K562 (cell line): Measurements from ENCODE around the gene PLCD4. TPM values are rescaled to one million over a fixed set of nuclear protein-coding genes. Genes with fewer than 3 reads are reported as not detected.

Experiments used
- ATAC-seq: fragments of 200-7000 bp; cut with Tn5 transposase; 3 replicates; pipeline ENCODE4 v1.9.1; 2020; ENCODE audit warnings: moderate library complexity
- BruUV-seq: library from RNA; stranded (reverse); fragments of 400-500 nt; replicated peaks from 2 replicates; lab custom pipeline; 2021; lab: Mats Ljungman, UMichigan
- CTCF ChIA-PET: fragments of 300-600 bp; formaldehyde crosslinking; extraction: SDS; loops from one replicate; lab custom pipeline; 2021; ENCODE audit warnings: low intra/inter-chr PET ratio; lab: Yijun Ruan, JAX
- POLR2A ChIA-PET: fragments of 300-600, 350-650 bp; sonication (Branson Sonifier 250); formaldehyde crosslinking; extraction: SDS; loops from one replicate; lab custom pipeline; 2021; ENCODE audit warnings: antibody characterized with exemption, inconsistent platforms; lab: Yijun Ruan, JAX
- DNase-seq, 4 experiments: peaks; one replicate each; pipeline versions ENCODE4 v3.0.0 to v3.0.0-alpha.2; 2011 to 2018; ENCODE audit warnings: low spot score in 3 of 4, mixed read lengths in 3 of 4; ENCODE audit errors: extremely low read depth in 1 of 4
- FAIRE-seq: peaks from 2 replicates; lab custom pipeline; 2011; peaks lifted over from hg19 to GRCh38; lab: Jason Lieb, UNC
- H2AFZ ChIP-seq: 2 replicates; pipeline ENCODE4 v1.6.0; 2011; ENCODE audit warnings: low read depth, low read length, control low read depth, inconsistent platforms
- H3K27ac ChIP-seq: fragments of 200-600 bp; 3 replicates; pipeline ENCODE4 v1.8.0; 2011; ENCODE audit warnings: low read depth, mild to moderate bottlenecking, control low read depth, inconsistent platforms, low read length, moderate library complexity, mixed read lengths; ENCODE audit errors: extremely low read depth
- H3K27me3 ChIP-seq, 2 experiments: fragments of 300-600 bp in 1 of 2; 2 replicates in 1 of 2; 3 replicates in 1 of 2; pipeline versions ENCODE4 v1.6.0 to v1.8.0; 2011; ENCODE audit warnings: inconsistent platforms in 2 of 2, low read length in 2 of 2, mild to moderate bottlenecking in 1 of 2, mixed read lengths in 1 of 2, moderate library complexity in 1 of 2; ENCODE audit not compliant: control insufficient read depth in 2 of 2, insufficient read depth in 2 of 2
- H3K36me3 ChIP-seq: fragments of 300-600 bp; 3 replicates; pipeline ENCODE4 v1.8.0; 2011; ENCODE audit warnings: mild to moderate bottlenecking, low read length, inconsistent platforms; ENCODE audit not compliant: control insufficient read depth, insufficient read depth
- H3K4me1 ChIP-seq, 2 experiments: fragments of 200-600 bp in 1 of 2; replicated peaks in 1 of 2; 2 replicates in 1 of 2; 3 replicates in 1 of 2; pipeline versions ENCODE4 v1.5.1 to v1.8.0; 2011; ENCODE audit warnings: inconsistent platforms in 2 of 2, low read length in 2 of 2, mild to moderate bottlenecking in 1 of 2, mixed read lengths in 1 of 2, moderate library complexity in 1 of 2; ENCODE audit not compliant: control insufficient read depth in 2 of 2, insufficient read depth in 2 of 2
- H3K4me2 ChIP-seq: 2 replicates; pipeline ENCODE4 v1.6.1; 2011; ENCODE audit warnings: low read length, control low read depth, inconsistent platforms, mixed read lengths; ENCODE audit not compliant: insufficient read depth
- H3K4me3 ChIP-seq: fragments of 200-600 bp; sonication (generic), shearing (Covaris generic); 2 replicates; pipeline ENCODE4 v1.5.1; 2016; ENCODE audit warnings: control low read depth, inconsistent platforms
- H3K79me2 ChIP-seq: fragments of 200-600 bp; 3 replicates; pipeline ENCODE4 v1.8.0; 2011; ENCODE audit warnings: low read length, inconsistent platforms; ENCODE audit not compliant: control insufficient read depth, insufficient read depth
- H3K9ac ChIP-seq, 2 experiments: 2 replicates each; pipeline versions ENCODE4 v1.6.0 to v1.6.1; 2011; ENCODE audit warnings: low read depth in 2 of 2, low read length in 2 of 2, control low read depth in 1 of 2, inconsistent platforms in 1 of 2, mild to moderate bottlenecking in 1 of 2, mixed read lengths in 1 of 2; ENCODE audit not compliant: insufficient read depth in 1 of 2
- H3K9me1 ChIP-seq: one replicate; pipeline ENCODE4 v1.6.0; 2011; ENCODE audit warnings: inconsistent platforms, mild to moderate bottlenecking, low read length, moderate library complexity; ENCODE audit not compliant: control insufficient read depth, insufficient read depth
- H3K9me3 ChIP-seq: replicated peaks from 2 replicates; pipeline ENCODE4 v1.5.1; 2011; ENCODE audit warnings: low read depth, low read length, inconsistent platforms; ENCODE audit not compliant: control insufficient read depth, insufficient read depth
- H4K20me1 ChIP-seq: replicated peaks from 2 replicates; pipeline ENCODE4 v1.6.1; 2011; ENCODE audit warnings: low read length, inconsistent platforms, mixed read lengths; ENCODE audit not compliant: control insufficient read depth, insufficient read depth
- SPI1 ChIP-seq: IDR thresholded peaks from 2 replicates; pipeline ENCODE4 v1.6.1; 2011; ENCODE audit warnings: low read depth, low read length, control low read depth, borderline replicate concordance
- WGBS: fragments of 100-300 bp; shearing (Covaris generic); methylation state at CpG from one replicate; pipeline ENCODE4 v1.1.6; 2016; ENCODE audit warnings: low coverage, mixed read lengths; ENCODE audit not compliant: insufficient coverage; ENCODE audit errors: missing lambda C conversion rate; 5-methylcytosine and 5-hydroxymethylcytosine counted together
- in situ Hi-C: fragments of 300-500 bp; cut with MboI; formaldehyde crosslinking; loops from 4 replicates; pipeline ENCODE4 v1.15.0; 2018; ENCODE audit warnings: inconsistent platforms, mixed read lengths
- intact Hi-C: fragments of 100-400 bp; cut with micrococcal nuclease; formaldehyde crosslinking; loops from 2 replicates; pipeline ENCODE4 v1.14.2; 2022
- polyA plus RNA-seq, 8 experiments: library from polyadenylated mRNA; depleted of rRNA in 4 of 8; stranded (reverse) in 5 of 8; unstranded in 3 of 8; fragments of >200 nt; fragmentation: Nextera tagmentation in 2 of 8; fragmentation: Illumina TruSeq in 1 of 8; extraction: Ambion mirVana in 2 of 8; extraction: Trizol in 1 of 8; gene quantifications; 2 replicates each; pipeline versions ENCODE4 v1.2.1 to v1.2.3, GENCODE V29; 2011 to 2014; ENCODE audit warnings: inconsistent platforms in 1 of 8, missing spikeins in 1 of 8
- total RNA-seq, 7 experiments: library from RNA; depleted of rRNA in 6 of 7; stranded (reverse); fragments of >200 nt in 6 of 7; fragmentation: Illumina TruSeq in 2 of 7; extraction: Trizol in 2 of 7; gene quantifications; 2 replicates each; pipeline versions ENCODE4 v1.2.1 to v1.2.3, GENCODE V29; 2011 to 2021; ENCODE audit warnings: low replicate concordance in 1 of 7
- TF ChIP-seq, protein P1 (sequence below): fragments of 250-450 bp; sonication (Bioruptor Pico); IDR thresholded peaks from 2 replicates; pipeline ENCODE4 v1.4.0; 2020; ENCODE audit warnings: mild to moderate bottlenecking, moderate library complexity, borderline replicate concordance

The PLCD4 gene
- total and polyA plus RNA-seq, 9 of the 15 experiments (the other 6 are each of a cell fraction or from before 2014, with no cell fraction given): 0.13 to 0.38 TPM; not detected in 7

DNA sequence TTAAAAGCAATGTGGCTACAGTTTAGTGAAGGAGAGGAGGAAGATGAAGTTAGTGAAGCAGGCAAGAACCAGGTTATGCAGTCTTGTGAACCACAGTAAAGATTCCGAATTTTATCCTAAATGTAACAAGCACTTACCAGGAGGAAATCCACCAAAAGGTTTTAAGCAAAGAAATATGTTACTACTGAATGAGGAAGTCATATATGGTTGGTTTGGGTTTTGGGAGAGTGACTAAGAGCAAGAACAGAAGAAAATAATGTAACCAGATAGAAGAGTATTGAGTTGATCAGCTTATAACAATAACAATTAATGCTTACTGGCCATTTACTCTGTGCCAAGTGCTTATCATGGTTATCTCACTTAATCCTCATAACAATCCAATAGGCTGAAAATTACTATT is 41.4 kb upstream of the PLCD4 start:
- in situ Hi-C loops: no loop called here
- 50% methylated on average over 1 of the region's 1 CpG for WGBS
- ATAC-seq (no peak), DNase-seq (no peak), FAIRE-seq (no peak)
- no TSS peak for BruUV-seq
- 0 out of 2 replicates have a peak, but pooled peaks have one; percentile 33 for TF ChIP-seq SPI1
- TF ChIP-seq, protein P1, sequence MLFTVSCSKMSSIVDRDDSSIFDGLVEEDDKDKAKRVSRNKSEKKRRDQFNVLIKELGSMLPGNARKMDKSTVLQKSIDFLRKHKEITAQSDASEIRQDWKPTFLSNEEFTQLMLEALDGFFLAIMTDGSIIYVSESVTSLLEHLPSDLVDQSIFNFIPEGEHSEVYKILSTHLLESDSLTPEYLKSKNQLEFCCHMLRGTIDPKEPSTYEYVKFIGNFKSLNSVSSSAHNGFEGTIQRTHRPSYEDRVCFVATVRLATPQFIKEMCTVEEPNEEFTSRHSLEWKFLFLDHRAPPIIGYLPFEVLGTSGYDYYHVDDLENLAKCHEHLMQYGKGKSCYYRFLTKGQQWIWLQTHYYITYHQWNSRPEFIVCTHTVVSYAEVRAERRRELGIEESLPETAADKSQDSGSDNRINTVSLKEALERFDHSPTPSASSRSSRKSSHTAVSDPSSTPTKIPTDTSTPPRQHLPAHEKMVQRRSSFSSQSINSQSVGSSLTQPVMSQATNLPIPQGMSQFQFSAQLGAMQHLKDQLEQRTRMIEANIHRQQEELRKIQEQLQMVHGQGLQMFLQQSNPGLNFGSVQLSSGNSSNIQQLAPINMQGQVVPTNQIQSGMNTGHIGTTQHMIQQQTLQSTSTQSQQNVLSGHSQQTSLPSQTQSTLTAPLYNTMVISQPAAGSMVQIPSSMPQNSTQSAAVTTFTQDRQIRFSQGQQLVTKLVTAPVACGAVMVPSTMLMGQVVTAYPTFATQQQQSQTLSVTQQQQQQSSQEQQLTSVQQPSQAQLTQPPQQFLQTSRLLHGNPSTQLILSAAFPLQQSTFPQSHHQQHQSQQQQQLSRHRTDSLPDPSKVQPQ (CRISPR knock-in tag): no peak
- Histone ChIP-seq H3K27ac (no peak overlapping the region), H3K79me2 (peaks cover 81% of the 10 kb centered on the region), H3K36me3 (peaks cover 42% of the 10 kb centered on the region; the same call in 2 of the 3 replicates), H3K4me3 (no peak overlapping the region), H3K9ac (peak overlapping the region in 1 of 2 experiments; percentile 78; a peak in 2 of 4 replicates), H4K20me1 (0 out of 2 replicates have a peak, but pooled peaks cover 3% of the 10 kb centered on the region), H3K27me3 (no peaks in the 10 kb centered on the region), H3K9me3 (no peaks in the 10 kb centered on the region), H3K4me1 (peaks cover 8 to 9% of the 10 kb centered on the region in 2 experiments; a peak in 4 of 5 replicates), H3K9me1 (no peaks in the 10 kb centered on the region), H3K4me2 (peak overlapping the region; percentile 93; the same call in 1 of the 2 replicates), H2AFZ (no peak overlapping the region)
- intact Hi-C loops: loop anchor here (5.0 kb wide), 2 partner anchors 169 to 274 kb away; partner anchors contain the start of genes CTDSP1 and TMBIM1
- POLR2A ChIA-PET: interaction anchor here (0.6 kb wide), 2 partner anchors 10 to 64 kb away, joined by 3 read pairs; no protein-coding TSS in a partner anchor
- CTCF ChIA-PET: no interaction called here
